ENCODE data around the gene GPANK1.

Gene GPANK1

GRCh38 chr6:31620586-31621319 is 44.0 kb downstream of the GPANK1 start, which contains the start of gene PRRC2A:
Gene PRRC2A (plus strand): TSS chr6:31620715. CDS start chr6:31622790, 2,075 bp downstream.
- TF ChIP-seq EZH2phosphoT487 (conservative IDR thresholded peaks at IDR 0.05; ENCODE audit: low read length) (no peak), CTCF (IDR thresholded peaks at IDR 0.05; ENCODE audit: insufficient read depth, low read length, poor library complexity, severe bottlenecking) (no peak)
- H3K36me3 ChIP-seq (ENCODE audit: low read length), result peaks cover 38% of the 10 kb centered on the region
- H3K9ac ChIP-seq (ENCODE audit: low read length), result peak within 1 kb of the TSS; percentile 83
- H3K4me2 ChIP-seq (ENCODE audit: low read depth, low read length, poor library complexity, severe bottlenecking), result peak within 1 kb of the TSS; percentile 84
- peak within 1 kb of the TSS; percentile 6 for H2AFZ ChIP-seq (ENCODE audit: low read depth, low read length, severe bottlenecking)
- H3K4me3 ChIP-seq (ENCODE audit: insufficient read depth, low read length, poor library complexity, severe bottlenecking), result peak within 1 kb of the TSS; percentile 64
- H3K27me3 ChIP-seq (ENCODE audit: low read length), result no peaks in the 10 kb centered on the region
- H3K9me3 ChIP-seq (ENCODE audit: insufficient read depth, low read length), result no peaks in the 10 kb centered on the region
- peaks cover 16% of the 10 kb centered on the region; the same call in 1 of the 2 replicates for H4K20me1 ChIP-seq (ENCODE audit: low read depth, low read length)
- peak within 1 kb of the TSS; percentile 86 for H3K27ac ChIP-seq (ENCODE audit: low read depth, low read length)
- no peaks in the 10 kb centered on the region for H3K9me2 ChIP-seq (replicated peaks; ENCODE audit: insufficient read depth, low read length)
- peaks cover 25% of the 10 kb centered on the region for H3F3A ChIP-seq (ENCODE audit: insufficient read depth)
- H3K79me2 ChIP-seq (ENCODE audit: insufficient read depth, low read length), result peaks cover 48% of the 10 kb centered on the region

GRCh38 chr6:31619805-31620585 is 44.8 kb downstream of the GPANK1 start:
- Histone ChIP-seq H3K36me3 (ENCODE audit: low read length) (peaks cover 31% of the 10 kb centered on the region), H3K4me2 (ENCODE audit: low read depth, low read length, poor library complexity, severe bottlenecking) (peak overlapping the region; percentile 56), H4K20me1 (ENCODE audit: low read depth, low read length) (peaks cover 16% of the 10 kb centered on the region; the same call in 1 of the 2 replicates), H3K79me2 (ENCODE audit: insufficient read depth, low read length) (peaks cover 41% of the 10 kb centered on the region), H3K27ac (ENCODE audit: low read depth, low read length) (peak overlapping the region; percentile 86), H3K9me3 (ENCODE audit: insufficient read depth, low read length) (no peaks in the 10 kb centered on the region), H3K27me3 (ENCODE audit: low read length) (no peaks in the 10 kb centered on the region), H2AFZ (ENCODE audit: low read depth, low read length, severe bottlenecking) (peak overlapping the region; percentile 6), H3K9ac (ENCODE audit: low read length) (peak overlapping the region; percentile 55), H3F3A (ENCODE audit: insufficient read depth) (peaks cover 25% of the 10 kb centered on the region), H3K9me2 (replicated peaks; ENCODE audit: insufficient read depth, low read length) (no peaks in the 10 kb centered on the region), H3K4me3 (ENCODE audit: insufficient read depth, low read length, poor library complexity, severe bottlenecking) (peak overlapping the region; percentile 56)
- no peak for TF ChIP-seq CTCF (IDR thresholded peaks at IDR 0.05; ENCODE audit: insufficient read depth, low read length, poor library complexity, severe bottlenecking)
- no peak for TF ChIP-seq EZH2phosphoT487 (conservative IDR thresholded peaks at IDR 0.05; ENCODE audit: low read length)

- peaks cover 22% of the 10 kb centered on the region for H3F3A ChIP-seq (ENCODE audit: insufficient read depth)
- no peak overlapping the region for H3K4me3 ChIP-seq (ENCODE audit: insufficient read depth, low read length, poor library complexity, severe bottlenecking)
- H2AFZ ChIP-seq (ENCODE audit: low read depth, low read length, severe bottlenecking), result no peak overlapping the region
- no peaks in the 10 kb centered on the region for H3K9me3 ChIP-seq (ENCODE audit: insufficient read depth, low read length)
- no peaks in the 10 kb centered on the region for H3K9me2 ChIP-seq (replicated peaks; ENCODE audit: insufficient read depth, low read length)
- no peak overlapping the region for H3K27ac ChIP-seq (ENCODE audit: low read depth, low read length)
- peaks cover 7% of the 10 kb centered on the region; the same call in 1 of the 2 replicates for H3K36me3 ChIP-seq (ENCODE audit: low read length)
- H3K9ac ChIP-seq (ENCODE audit: low read length), result no peak overlapping the region
- peaks cover under 1% of the 10 kb centered on the region; the same call in 1 of the 2 replicates for H4K20me1 ChIP-seq (ENCODE audit: low read depth, low read length)
- peaks cover 14% of the 10 kb centered on the region for H3K79me2 ChIP-seq (ENCODE audit: insufficient read depth, low read length)
- TF ChIP-seq EZH2phosphoT487 (conservative IDR thresholded peaks at IDR 0.05; ENCODE audit: low read length) (no peak), CTCF (IDR thresholded peaks at IDR 0.05; ENCODE audit: insufficient read depth, low read length, poor library complexity, severe bottlenecking) (no peak)
- no peak overlapping the region for H3K4me2 ChIP-seq (ENCODE audit: low read depth, low read length, poor library complexity, severe bottlenecking)
- H3K27me3 ChIP-seq (ENCODE audit: low read length), result no peaks in the 10 kb centered on the region
These were observed 47.8 kb downstream of the GPANK1 start for GRCh38 chr6:31617010-31617409.
